ACC112 (cell line): ENCODE results near the gene PAQR5.
A peak's percentile ranks its signal among the peaks of the same experiment; 100 is the strongest.

Experiments used
- H2AFZ ChIP-seq: fragments of 200-600 bp; sonication (generic); one replicate; pipeline ENCODE4 v1.6.0; 2017; ENCODE audit warnings: antibody characterized with exemption, low read length; ENCODE audit not compliant: unreplicated experiment
- H3K27ac ChIP-seq: fragments of 200-600 bp; sonication (generic); 2 replicates; pipeline ENCODE4 v1.5.1; 2014; ENCODE audit warnings: low read depth, mild to moderate bottlenecking, antibody characterized with exemption, low read length, moderate library complexity
- H3K27me3 ChIP-seq: fragments of 200-600 bp; sonication (generic); 2 replicates; pipeline ENCODE4 v1.6.1; 2014; ENCODE audit warnings: mild to moderate bottlenecking, antibody characterized with exemption, low read length, moderate library complexity, mixed read lengths; ENCODE audit not compliant: insufficient read depth
- H3K36me3 ChIP-seq: fragments of 200-600 bp; sonication (generic); 2 replicates; pipeline ENCODE4 v1.6.1; 2016; ENCODE audit warnings: mild to moderate bottlenecking, antibody characterized with exemption, low read length, moderate library complexity, mixed read lengths; ENCODE audit not compliant: insufficient read depth
- H3K4me1 ChIP-seq: fragments of 200-600 bp; sonication (generic); one replicate; pipeline ENCODE4 v1.6.1; 2016; ENCODE audit warnings: low read length, mixed read lengths; ENCODE audit not compliant: insufficient read depth, unreplicated experiment, control insufficient read depth
- H3K4me3 ChIP-seq: fragments of 200-600 bp; sonication (generic); 2 replicates; pipeline ENCODE4 v1.5.1; 2014; ENCODE audit warnings: mild to moderate bottlenecking, low read depth, low read length
- H3K79me2 ChIP-seq: fragments of 200-600 bp; sonication (generic); one replicate; pipeline ENCODE4 v1.6.0; 2016; ENCODE audit warnings: low read length; ENCODE audit not compliant: control insufficient read depth, unreplicated experiment, insufficient read depth

Gene PAQR5

DNA sequence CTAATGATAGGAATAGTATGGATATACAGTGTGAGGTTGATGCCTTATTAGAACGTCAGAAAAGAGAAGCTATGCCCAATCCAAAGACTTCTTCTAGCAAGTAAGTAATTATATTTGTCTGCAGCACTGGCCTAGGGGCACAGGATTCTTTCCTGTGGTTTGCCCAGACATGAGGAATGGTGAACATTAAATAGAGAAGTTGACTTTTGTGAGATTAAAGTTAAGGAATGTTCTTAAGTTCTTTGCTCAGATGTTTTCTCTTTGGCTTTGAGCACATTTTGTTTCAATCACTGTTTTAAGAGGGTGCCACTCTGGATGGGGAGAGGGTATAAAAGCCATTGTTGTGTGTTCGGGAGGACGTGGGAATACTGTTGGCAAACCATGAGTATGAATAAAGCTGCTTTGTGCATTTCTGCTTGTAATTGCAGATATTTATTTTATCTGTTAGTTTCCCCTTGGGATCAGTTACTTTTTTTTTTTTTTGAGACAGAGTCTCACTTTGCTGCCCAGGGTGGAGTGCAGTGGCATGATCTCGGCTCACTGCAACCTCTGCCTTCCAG, 123.7 kb downstream of the PAQR5 start:
- Histone ChIP-seq H3K36me3 (peaks cover 43% of the 10 kb centered on the region), H3K4me3 (no peak overlapping the region), H3K4me1 (peaks cover 15% of the 10 kb centered on the region), H3K27me3 (no peaks in the 10 kb centered on the region), H3K27ac (no peak overlapping the region), H3K79me2 (peaks cover 42% of the 10 kb centered on the region), H2AFZ (no peak overlapping the region)

GRCh38 chr15:69424001-69424400, 125.3 kb downstream of the PAQR5 start:
- Histone ChIP-seq H3K36me3 (peaks cover 48% of the 10 kb centered on the region), H3K27ac (no peak overlapping the region), H3K4me1 (peaks cover 7% of the 10 kb centered on the region), H3K79me2 (peaks cover 27% of the 10 kb centered on the region), H3K27me3 (no peaks in the 10 kb centered on the region), H2AFZ (no peak overlapping the region), H3K4me3 (no peak overlapping the region)

GRCh38 chr15:69424748-69425413, 126.2 kb downstream of the PAQR5 start:
- H3K27me3 ChIP-seq: no peaks in the 10 kb centered on the region
- H3K4me3 ChIP-seq: no peak overlapping the region
- peaks cover 7% of the 10 kb centered on the region for H3K4me1 ChIP-seq
- peaks cover 24% of the 10 kb centered on the region for H3K79me2 ChIP-seq
- peaks cover 56% of the 10 kb centered on the region for H3K36me3 ChIP-seq
- H3K27ac ChIP-seq: no peak overlapping the region
- H2AFZ ChIP-seq: no peak overlapping the region

DNA sequence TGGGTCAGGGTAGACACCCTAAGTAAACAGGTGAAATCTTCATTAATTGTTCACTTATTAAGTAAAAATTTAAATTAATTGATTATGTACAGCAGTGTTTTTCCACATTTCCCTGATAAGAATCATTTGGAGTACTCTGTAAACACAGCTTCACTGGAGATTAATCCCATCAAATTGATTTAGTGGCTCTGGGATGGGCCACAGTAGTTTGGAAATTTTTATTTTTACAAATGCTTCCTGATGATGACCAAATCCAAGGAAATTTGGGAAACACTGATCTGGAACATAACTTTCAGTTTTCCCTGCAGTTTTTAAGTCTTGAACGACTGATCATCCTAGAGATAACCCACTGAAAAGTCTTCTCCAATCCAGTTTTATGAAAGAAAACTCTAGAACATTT, 135.1 kb downstream of the PAQR5 start:
- Histone ChIP-seq H3K27me3 (no peaks in the 10 kb centered on the region), H2AFZ (no peak overlapping the region), H3K27ac (no peak overlapping the region), H3K36me3 (peaks cover 59% of the 10 kb centered on the region), H3K79me2 (peaks cover 23% of the 10 kb centered on the region), H3K4me1 (peaks cover 3% of the 10 kb centered on the region), H3K4me3 (no peak overlapping the region)

GRCh38 chr15:69434238-69434637, 135.5 kb downstream of the PAQR5 start:
- Histone ChIP-seq H3K27ac (no peak overlapping the region), H3K79me2 (peaks cover 23% of the 10 kb centered on the region), H3K27me3 (no peaks in the 10 kb centered on the region), H3K4me3 (no peak overlapping the region), H3K4me1 (peaks cover 3% of the 10 kb centered on the region), H3K36me3 (peaks cover 55% of the 10 kb centered on the region), H2AFZ (no peak overlapping the region)

- H2AFZ ChIP-seq: no peak overlapping the region
- H3K27ac ChIP-seq: no peak overlapping the region
- H3K36me3 ChIP-seq: peaks cover 55% of the 10 kb centered on the region
- H3K4me1 ChIP-seq: peaks cover 3% of the 10 kb centered on the region
- H3K79me2 ChIP-seq: peaks cover 19% of the 10 kb centered on the region
- H3K4me3 ChIP-seq: no peak overlapping the region
- no peaks in the 10 kb centered on the region for H3K27me3 ChIP-seq
These were observed 136.0 kb downstream of the PAQR5 start for GRCh38 chr15:69434679-69435078.

- Histone ChIP-seq H3K27me3 (no peaks in the 10 kb centered on the region), H3K79me2 (peaks cover 12% of the 10 kb centered on the region), H3K4me3 (no peak overlapping the region), H3K4me1 (peaks cover 3% of the 10 kb centered on the region), H3K27ac (no peak overlapping the region), H2AFZ (no peak overlapping the region), H3K36me3 (peaks cover 54% of the 10 kb centered on the region)
These were observed 137.3 kb downstream of the PAQR5 start for GRCh38 chr15:69435985-69436384.

GRCh38 chr15:69436951-69437350, 138.2 kb downstream of the PAQR5 start:
- Histone ChIP-seq H3K36me3 (peaks cover 53% of the 10 kb centered on the region), H3K27me3 (no peaks in the 10 kb centered on the region), H3K27ac (no peak overlapping the region), H3K4me1 (peaks cover 3% of the 10 kb centered on the region), H3K79me2 (peaks cover 7% of the 10 kb centered on the region), H3K4me3 (no peak overlapping the region), H2AFZ (no peak overlapping the region)

- Histone ChIP-seq H3K4me1 (peaks cover 7% of the 10 kb centered on the region), H3K79me2 (no peaks in the 10 kb centered on the region), H3K36me3 (peaks cover 48% of the 10 kb centered on the region)
These were observed 140.9 kb downstream of the PAQR5 start for GRCh38 chr15:69439623-69440022.

GRCh38 chr15:69443032-69443611, 144.4 kb downstream of the PAQR5 start:
- Histone ChIP-seq H3K36me3 (peaks cover 40% of the 10 kb centered on the region), H3K79me2 (no peaks in the 10 kb centered on the region), H3K27ac (no peak overlapping the region), H3K4me3 (0 out of 2 replicates have a peak overlapping the region, but pooled peaks have one; percentile 38), H2AFZ (no peak overlapping the region), H3K27me3 (no peaks in the 10 kb centered on the region), H3K4me1 (peaks cover 6% of the 10 kb centered on the region)

More at GRCh38 chr15:69439623-69440022, 140.9 kb downstream of the PAQR5 start:
- Histone ChIP-seq H3K4me3 (no peak overlapping the region), H3K27ac (no peak overlapping the region), H3K27me3 (no peaks in the 10 kb centered on the region), H2AFZ (no peak overlapping the region)

DNA sequence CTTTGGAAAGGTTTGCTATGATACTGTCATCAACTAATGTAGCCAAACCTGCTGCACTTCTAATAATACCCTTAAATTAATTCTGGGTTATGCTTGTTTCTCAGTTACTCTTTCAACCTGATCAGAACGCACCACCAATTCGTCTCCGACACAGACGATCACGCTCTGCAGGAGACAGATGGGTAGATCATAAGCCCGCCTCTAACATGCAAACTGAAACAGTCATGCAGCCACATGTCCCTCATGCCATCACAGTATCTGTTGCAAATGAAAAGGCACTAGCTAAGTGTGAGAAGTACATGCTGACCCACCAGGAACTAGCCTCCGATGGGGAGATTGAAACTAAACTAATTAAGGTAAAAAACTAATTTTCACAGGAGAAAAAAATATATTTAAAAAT, 146.0 kb downstream of the PAQR5 start:
- peaks cover 37% of the 10 kb centered on the region for H3K36me3 ChIP-seq
- H3K27ac ChIP-seq: no peak overlapping the region
- no peaks in the 10 kb centered on the region for H3K27me3 ChIP-seq
- H3K4me3 ChIP-seq: no peak overlapping the region
- no peaks in the 10 kb centered on the region for H3K79me2 ChIP-seq
- no peak overlapping the region for H2AFZ ChIP-seq
- H3K4me1 ChIP-seq: peaks cover 6% of the 10 kb centered on the region
